Fibroblast of skin of left quadriceps (primary cell): Measurements from ENCODE around the gene CCL15.
"Not testable (repeated sequence)": the region's sequence is repeated elsewhere in the genome, so short reads cannot be mapped to it uniquely, and the experiment has no call there.

Source experiments
- DNase-seq, 2 experiments: peaks; one replicate each; pipeline ENCODE4 v3.0.0-alpha.2; 2013; ENCODE audit warnings: low read depth in 2 of 2

CCL15 gene

DNA sequence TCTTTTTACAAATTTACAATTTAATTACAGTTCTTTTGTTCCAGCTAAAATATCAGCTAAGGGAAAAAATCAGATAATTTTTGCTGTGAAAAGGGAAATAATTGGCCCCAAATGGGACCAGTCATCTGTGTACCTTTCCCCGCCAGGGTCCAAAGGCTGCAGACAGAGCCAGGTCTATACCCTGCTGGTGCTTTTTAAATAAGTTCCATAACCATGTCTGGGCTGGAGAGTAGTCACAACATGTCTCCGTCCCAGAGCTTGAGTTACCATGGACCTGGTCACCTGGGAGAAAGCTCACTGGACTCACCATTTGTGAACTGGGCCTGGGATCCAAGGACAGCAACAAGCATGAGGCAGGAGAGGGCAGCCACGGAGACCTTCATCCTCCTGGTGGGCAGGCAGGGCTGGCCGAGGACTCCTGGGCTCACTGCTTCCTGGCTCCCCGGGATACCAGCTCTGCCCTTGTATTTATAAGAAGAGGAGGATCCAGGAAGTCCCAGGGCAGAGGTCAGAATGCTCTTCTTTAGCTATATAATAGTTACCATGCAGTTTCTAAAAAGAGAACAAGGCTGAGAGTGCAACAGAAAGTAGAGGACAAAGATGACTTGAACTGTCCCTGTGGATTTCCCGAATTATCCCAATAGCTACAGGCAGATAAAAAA is at the start of gene CCL15:
Gene CCL15 (minus strand): TSS at position 444 of the 662 bp plus-strand sequence. CDS start 61 bp downstream, at position 383.
- DNase-seq = no peak

DNA sequence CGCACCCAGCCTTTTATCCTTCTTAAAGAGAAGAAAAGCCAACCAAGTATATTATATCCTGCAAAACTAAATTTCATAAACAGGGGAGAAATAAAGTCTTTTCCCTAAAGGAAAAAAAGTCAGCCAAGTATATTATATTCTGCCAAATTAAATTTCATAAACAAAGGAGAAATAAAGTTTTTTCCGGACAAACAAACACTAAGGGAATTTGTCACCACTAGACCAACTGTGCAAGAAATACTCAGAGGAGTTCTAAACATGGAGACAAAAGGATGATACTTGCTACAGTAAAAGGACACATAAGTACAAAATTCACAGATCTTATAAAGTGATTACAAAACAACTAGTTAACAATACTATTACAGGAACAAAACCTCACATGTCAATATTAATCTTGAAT is 48.3 kb upstream of the CCL15 start:
- DNase-seq = no peak

DNA sequence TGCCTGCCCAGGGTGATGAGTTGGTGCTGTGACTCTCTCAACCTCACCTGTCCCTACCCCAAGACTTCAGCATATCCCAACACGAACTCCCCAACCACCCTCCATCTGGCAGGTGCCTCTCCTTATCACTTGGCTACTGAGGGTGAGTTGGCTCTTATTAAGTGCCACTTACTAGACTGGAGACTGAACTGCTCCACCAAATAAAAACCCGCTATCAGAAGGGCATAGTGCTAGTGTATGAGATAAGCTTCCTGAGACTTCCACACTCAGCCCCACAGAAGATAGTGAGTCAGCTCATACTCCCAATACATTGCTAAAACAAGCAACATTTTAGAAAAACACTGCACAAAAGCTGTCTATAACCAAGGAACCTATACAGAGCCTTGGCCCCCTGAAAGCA is 46.7 kb upstream of the CCL15 start:
- no peak for DNase-seq

DNA sequence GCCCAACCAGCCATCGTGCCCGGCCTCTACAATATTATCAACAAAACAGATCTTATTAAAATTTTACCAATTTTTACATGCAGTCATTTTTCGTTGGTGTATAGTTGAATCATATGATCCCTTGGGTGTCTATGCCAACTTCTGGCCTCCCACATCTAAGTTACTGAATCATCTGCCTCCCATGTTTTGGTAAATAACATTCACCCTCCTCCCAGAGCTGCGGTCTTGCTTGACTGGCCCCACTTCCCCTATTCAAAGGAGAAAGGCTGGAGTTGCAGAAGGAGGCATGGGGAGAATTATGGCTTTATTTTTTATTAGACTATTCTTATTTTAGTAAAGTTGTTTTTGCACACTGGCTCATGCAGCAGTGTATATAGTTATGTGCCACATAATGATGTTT is 34.9 kb upstream of the CCL15 start:
- no peak for DNase-seq

DNA sequence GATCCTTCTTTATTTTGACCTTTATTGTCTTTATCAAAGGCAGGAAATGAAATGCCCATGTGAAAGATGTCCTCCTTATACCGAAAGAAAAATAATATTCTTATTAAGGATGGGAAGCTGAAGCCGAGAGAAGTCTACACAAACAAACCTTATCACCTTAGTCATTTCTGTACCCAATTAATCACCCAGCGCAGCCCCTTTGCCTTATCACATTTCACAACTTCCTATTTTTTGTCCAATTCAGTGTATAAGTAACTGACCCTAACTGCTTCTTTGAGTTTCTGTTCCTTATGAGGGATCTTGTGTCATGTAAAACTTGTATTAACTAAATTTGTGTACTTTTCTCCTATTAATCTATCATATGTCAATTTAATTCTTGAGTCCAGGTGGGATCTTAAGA is 32.8 kb upstream of the CCL15 start:
- DNase-seq = no peak

DNA sequence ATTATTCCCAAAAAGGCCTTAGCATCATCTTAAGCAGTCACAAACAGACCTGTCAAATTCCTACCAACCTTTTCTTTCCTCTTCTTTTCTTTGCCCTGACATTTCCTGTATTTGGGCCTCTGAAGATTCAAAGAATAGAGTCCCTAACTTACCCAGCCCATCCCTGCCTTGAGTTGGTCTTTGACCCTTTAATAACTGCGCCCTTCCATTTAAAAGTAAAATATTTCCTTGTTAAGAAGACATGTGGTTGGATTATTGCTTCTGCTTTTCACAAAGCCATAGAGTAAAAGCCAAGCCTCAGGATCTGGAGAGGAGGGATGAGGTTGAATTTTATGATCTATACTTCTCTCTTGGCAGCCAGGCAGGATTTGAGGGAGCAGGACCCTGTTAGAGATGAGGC is 29.6 kb upstream of the CCL15 start:
- DNase-seq = no peak

DNA sequence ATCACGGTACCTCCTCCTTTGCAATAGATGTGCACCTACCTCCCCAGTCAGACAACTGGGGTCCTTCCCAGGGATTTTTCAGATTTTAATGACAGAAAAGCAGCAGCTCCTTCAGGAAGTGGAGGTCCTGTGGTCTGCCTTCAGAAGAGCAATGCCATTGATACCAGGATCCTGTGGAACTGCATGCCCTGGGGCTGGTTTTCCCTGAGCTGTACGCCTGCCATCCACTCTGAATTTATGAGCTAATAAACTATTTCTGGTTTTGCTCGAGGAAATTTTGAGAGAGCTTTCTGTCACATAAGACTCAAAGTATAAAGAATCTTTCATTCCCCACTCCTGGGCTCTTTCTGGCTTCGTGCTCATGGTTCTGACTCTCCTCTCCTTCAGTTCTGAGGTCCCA is 26.4 kb upstream of the CCL15 start:
- DNase-seq = no peak

GRCh38 chr17:36024106-36024869 is 22.9 kb upstream of the CCL15 start:
- DNase-seq = no peak

- DNase-seq = no peak
Measured at GRCh38 chr17:36019423-36019822, 18.1 kb upstream of the CCL15 start.

DNA sequence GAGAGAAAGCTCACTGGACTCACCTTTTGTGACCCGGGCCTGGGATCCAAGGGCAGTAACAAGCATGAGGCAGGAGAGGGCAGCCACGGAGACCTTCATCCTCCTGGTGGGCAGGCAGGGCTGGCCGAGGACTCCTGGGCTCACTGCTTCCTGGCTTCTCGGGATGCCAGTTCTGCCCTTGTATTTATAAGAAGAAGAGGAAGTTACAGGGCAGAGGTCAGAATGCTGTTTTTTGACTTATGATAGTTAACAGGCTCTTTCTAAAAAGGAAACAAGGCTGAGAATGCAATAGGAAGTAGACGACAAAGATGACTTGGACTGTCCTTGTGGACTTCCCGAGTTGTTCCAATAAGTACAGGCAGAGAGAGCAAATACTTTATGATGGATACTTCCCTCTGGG is 16.4 kb upstream of the CCL15 start, which contains the start of gene CCL23:
Gene CCL23 (minus strand): TSS at position 174 of the 400 bp plus-strand sequence. CDS start 75 bp downstream, at position 99.
- DNase-seq = no peak

- no peak for DNase-seq
Measured at GRCh38 chr17:36016555-36016954, 15.2 kb upstream of the CCL15 start.

- not testable (repeated sequence) for DNase-seq
Measured at GRCh38 chr17:36015895-36016294, 14.5 kb upstream of the CCL15 start.

DNA sequence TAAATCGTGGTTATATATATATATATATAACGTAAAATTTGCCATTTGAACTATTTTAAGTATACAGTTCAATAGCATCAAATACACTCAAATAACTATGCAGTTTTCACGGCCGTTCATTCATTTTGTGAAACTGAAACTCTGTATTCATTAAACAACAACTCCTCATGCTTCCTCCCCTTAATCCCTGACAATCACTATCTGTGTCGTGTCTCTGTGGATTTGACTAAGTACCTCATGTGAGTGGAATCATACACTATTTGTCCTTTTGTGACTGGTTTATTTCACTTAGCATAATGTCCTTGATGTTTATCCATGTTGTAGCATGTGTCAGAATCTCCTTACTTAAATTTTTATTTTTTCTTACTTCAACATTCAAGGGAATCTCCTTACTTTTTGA is 13.6 kb upstream of the CCL15 start:
- DNase-seq = no peak

DNA sequence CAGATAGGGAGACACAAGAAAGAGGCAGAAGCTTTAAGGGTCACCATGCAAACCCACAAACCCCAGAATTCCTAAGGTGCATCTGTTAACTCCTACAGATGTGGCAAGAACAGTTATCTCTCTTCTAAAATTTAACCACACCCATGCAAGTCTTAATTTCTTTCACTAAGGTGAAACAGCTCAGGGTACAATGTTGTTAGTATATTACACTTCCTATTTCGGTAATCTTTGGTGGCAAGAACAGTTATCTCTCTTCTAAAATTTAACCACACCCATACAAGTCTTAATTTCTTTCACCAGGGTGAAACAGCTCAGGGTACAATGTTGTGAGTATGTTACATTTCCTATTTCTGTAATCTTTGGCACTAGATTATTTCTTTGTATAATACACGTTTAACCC is 9.8 kb upstream of the CCL15 start:
- DNase-seq = no peak

DNA sequence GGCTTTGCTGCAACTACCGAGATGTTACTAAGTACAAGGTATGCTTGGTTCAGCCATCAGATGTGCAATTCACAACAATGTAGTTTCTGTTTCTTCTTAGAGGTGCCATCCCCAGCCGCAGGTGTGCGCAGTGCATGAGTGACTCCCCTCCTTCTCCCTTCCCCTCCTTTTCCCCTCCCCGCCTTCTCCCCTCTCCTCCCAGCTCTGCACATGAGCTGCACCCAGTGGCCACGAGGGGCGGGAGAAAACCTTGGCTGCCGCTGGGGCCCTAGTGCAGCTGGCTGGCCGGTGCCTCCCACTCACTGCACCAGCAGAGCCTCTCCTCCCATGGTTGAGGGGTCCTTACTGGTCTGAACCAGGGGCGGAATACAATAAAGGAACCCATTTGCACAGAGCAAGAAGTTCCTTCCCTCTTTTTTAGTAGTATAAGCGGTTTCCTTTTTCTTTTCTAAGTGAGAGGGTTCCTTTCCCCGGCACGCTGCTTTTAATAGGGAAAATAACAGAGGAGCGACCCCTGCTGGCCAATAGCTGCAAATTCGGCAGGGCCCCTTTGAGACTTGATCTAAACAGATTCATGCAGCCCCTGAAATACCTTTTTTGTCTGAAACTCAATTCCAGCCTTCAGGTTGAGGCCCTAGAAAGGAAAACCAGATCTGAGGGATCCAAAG is 7.8 kb upstream of the CCL15 start:
- DNase-seq = no peak

DNA sequence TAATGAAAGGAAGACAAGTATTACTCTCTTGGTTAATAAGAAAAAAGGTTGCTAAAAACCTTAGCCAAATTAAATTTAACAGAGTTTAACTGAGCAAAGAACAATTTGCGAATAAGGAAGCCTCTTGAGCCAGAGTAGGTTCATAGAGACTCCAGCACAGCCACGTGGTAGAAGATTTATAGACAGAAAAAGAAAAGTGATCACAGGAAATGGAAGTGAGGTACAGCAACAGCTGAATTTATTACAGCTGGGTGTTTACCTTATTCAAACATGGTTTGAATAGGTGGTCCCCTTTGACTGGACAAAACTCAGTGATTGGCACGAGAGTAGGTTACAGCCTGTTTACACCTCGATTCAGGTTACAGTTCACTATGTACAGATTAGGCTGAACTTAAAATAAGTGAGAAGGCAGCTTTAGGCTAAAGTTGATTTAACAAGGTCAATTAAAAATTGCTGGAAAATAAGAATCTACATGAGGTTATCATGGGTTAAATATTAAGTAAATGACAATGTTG is 3.3 kb upstream of the CCL15 start:
- no peak for DNase-seq

GRCh38 chr17:36002631-36003030 is 1.3 kb upstream of the CCL15 start:
- no peak for DNase-seq

GRCh38 chr17:36001862-36002603 is 680 bp upstream of the CCL15 start:
- no peak for DNase-seq

DNA sequence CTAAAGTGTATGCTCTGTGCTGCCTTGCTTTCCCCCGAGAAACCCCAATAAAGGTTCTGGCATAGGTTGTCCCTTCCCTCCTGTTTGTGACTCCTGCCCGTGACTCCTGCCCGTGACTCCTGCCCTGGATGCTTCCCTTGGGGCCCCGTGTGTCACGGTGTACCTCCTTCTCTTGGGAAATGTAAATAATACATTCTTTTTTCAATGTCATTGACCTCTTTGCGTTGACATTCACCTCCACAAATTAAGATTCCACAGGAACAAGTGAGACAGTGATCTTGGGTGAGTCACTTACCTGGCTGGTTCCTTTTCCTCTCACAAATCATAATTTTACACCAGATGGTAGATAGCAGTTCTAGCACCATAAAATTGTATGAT is 632 bp downstream of the CCL15 start:
- no peak for DNase-seq

- DNase-seq = no peak
Measured at GRCh38 chr17:35998756-35999155, 2.6 kb downstream of the CCL15 start.

DNA sequence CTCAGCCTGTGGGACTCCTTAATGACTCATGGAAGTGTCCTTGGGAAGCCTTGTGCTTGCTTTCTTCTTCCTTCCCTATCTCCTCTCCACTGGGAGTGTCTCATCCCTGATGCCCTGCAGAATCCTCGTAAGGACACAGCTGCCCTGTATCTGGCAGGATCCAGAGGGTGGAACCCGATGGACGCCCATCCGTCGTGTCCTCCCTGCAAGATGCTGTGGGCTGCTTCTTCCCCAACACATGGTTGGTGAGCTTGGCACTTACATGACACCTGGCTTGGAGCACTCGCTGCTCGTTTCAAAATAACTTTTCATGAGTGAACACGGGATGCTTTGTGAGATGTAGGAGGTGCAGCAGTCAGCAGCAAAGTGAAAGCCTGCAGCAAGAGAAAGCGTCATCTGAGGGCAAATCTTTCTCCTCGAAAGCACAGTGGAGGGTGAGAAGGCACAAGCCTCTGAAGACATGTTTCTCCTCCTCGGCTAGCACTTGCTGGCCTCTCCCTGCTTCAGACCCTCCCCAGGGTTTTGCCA is 3.3 kb downstream of the CCL15 start:
- DNase-seq = no peak

DNA sequence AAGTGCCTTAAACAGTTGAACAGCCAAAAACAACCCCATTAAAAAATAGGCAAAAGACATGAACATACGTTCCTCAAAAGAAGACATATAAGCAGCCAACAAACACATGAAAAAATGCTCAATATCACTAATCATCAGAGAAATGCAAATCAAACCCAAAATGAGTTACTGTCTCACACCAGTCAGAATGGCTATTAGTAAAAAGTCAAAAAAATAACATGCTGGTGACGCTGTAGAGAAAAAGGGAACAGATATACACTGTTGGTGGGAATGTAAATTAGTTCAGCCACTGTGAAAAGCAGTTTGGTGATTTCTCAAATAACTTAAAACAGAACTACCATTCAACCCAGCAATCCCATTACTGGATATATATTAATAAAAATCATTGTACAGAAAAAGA is 6.0 kb downstream of the CCL15 start:
- not testable (repeated sequence) for DNase-seq
